MG63 (cell line): ENCODE data around the gene MBLAC2. TPM values are rescaled to one million over a fixed set of nuclear protein-coding genes. Genes with fewer than 3 reads are reported as not detected.

Experiments used
- DNase-seq: peaks from one replicate; pipeline ENCODE4 v3.0.0-alpha.2; 2020
- H3K27me3 ChIP-seq: fragments of 250-450 bp; sonication (Bioruptor Pico); 2 replicates; pipeline ENCODE4 v1.5.1; 2020; ENCODE audit warnings: mild to moderate bottlenecking, moderate library complexity
- H3K36me3 ChIP-seq: fragments of 250-450 bp; sonication (Bioruptor Pico); 2 replicates; pipeline ENCODE4 v1.5.1; 2020; ENCODE audit warnings: mild to moderate bottlenecking, moderate library complexity
- H3K4me3 ChIP-seq: fragments of 250-450 bp; sonication (Bioruptor Pico); 2 replicates; pipeline ENCODE4 v1.5.1; 2020; ENCODE audit warnings: mild to moderate bottlenecking, moderate library complexity
- H3K9me3 ChIP-seq: fragments of 250-450 bp; sonication (Bioruptor Pico); 2 replicates; pipeline ENCODE4 v1.5.1; 2020; ENCODE audit warnings: mild to moderate bottlenecking, moderate library complexity
- total RNA-seq: library from RNA; depleted of rRNA; stranded (reverse); fragments of >200 nt; shearing (Covaris generic); gene quantifications from 2 replicates; pipeline ENCODE4 v1.2.3, GENCODE V29; 2014; ENCODE audit warnings: low replicate concordance

MBLAC2 gene
- total RNA-seq, 1 experiment from 2014 or later: 8.8 TPM

DNA sequence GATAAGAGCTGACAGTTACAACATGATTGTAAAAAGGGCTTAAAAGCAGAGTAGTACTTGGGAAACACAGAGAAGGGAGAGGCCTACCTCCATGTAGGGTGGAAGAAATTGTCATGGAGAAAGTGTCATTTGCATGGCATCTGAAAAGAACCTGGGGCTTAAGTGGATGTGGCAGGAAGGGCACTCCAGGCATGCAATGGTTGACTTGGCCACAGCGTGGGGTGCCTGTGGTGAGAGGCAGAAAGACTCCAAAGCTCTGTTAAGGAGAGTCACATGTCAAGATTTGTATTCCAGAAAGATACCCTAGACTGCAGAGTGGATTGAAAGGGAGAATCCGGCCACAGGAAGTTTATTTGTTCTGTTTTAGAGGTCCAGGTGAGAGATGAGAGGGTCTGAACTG is 2.5 kb upstream of the MBLAC2 start:
- no peaks in the 10 kb centered on the region for H3K27me3 ChIP-seq
- no peak overlapping the region for H3K4me3 ChIP-seq
- H3K36me3 ChIP-seq: peaks cover 4% of the 10 kb centered on the region; the same call in 1 of the 2 replicates
- no peak for DNase-seq
- H3K9me3 ChIP-seq: no peaks in the 10 kb centered on the region

DNA sequence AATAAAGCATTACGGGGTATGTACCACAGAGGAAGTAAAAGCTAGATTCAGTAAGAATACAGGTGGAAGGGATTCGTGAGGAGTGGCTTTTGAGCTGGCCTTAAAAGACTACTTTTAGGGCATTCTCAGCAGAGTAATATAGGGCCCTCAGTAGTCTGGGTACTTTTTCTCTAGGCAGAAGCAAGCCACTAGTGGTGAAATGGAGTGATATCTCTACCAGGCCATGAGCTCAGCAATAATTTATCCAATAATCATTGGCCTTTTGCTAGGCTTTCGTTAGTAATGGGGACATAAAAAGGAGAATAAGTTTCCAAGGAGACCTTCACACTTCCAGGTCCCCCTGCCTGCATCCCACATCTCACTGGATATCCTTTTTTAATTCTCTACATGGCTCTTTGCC is 1.8 kb upstream of the MBLAC2 start:
- Histone ChIP-seq H3K27me3 (no peaks in the 10 kb centered on the region), H3K9me3 (no peaks in the 10 kb centered on the region), H3K4me3 (no peak overlapping the region), H3K36me3 (peaks cover 11% of the 10 kb centered on the region)
- no peak for DNase-seq

DNA sequence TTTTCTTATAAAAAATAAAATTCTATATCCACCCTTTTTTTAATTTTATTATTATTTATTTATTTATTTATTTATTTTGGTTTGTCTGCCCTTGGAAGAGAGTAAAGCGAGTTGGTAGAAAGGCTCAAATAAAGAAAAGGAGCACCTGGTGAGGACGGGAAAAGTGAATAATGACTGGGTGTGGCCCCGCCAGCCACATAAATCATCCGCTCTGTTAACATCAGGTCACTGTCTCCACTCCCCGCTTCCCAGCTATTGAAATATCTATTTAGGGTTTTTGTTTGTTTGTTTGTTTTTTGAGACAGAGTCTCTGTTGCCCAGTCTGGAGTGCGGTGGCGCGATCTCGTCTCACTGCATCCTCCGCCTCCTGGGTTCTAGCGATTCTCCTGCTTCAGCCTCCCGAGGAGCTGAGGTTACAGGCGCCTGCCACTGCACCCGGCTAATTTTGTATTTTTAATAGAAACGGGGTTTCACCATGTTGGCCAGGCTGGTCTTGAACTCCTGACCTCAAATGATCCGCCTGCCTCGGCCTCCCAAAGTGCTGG is 937 bp upstream of the MBLAC2 start:
- peaks cover 13% of the 10 kb centered on the region for H3K36me3 ChIP-seq
- DNase-seq: no peak
- H3K27me3 ChIP-seq: no peaks in the 10 kb centered on the region
- H3K4me3 ChIP-seq: peak overlapping the region; percentile 69
- H3K9me3 ChIP-seq: no peaks in the 10 kb centered on the region

DNA sequence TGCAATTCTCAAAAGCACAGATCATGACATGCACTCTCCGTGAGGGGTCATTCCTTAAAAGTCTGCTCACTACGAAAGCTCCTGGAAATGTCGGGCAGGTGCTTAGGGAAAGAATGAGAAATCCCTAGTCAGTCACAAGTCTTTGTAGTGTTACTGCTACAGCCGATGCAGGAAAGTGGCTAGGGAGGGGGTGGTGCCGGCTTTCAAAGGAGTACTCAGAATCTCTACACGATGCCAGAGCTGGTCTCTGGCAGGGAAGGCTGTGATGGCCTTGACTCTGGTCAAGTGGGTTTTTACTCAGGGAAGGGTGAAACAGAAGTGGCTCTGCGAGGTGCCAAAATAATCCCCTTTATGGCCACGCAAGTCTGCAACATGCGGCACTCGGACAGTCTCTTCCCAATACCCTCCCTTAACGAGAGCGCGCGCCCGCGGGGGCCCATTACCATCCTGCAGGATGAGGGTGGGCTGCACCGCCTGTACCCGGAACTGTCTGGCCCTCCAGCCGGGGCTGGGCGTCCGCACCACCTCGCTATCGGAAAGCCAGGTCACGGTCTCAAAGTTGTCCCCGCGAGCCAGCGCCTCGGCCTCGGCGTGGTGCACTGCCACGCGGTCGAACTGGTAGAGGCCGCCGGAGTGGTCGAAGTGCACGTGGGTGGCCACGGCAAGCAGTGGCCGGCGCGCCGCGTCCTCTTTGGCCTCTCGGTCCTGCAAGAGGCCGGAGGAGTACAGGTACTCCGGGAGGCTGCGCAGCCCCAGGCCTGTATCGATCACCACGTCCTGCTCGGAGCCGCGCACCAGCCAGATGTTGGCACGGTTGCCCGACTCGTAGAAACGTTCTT is 956 bp downstream of the MBLAC2 start:
- Histone ChIP-seq H3K27me3 (no peaks in the 10 kb centered on the region), H3K9me3 (no peaks in the 10 kb centered on the region; the same call in 1 of the 2 replicates)
- peak; percentile 53 for DNase-seq

DNA sequence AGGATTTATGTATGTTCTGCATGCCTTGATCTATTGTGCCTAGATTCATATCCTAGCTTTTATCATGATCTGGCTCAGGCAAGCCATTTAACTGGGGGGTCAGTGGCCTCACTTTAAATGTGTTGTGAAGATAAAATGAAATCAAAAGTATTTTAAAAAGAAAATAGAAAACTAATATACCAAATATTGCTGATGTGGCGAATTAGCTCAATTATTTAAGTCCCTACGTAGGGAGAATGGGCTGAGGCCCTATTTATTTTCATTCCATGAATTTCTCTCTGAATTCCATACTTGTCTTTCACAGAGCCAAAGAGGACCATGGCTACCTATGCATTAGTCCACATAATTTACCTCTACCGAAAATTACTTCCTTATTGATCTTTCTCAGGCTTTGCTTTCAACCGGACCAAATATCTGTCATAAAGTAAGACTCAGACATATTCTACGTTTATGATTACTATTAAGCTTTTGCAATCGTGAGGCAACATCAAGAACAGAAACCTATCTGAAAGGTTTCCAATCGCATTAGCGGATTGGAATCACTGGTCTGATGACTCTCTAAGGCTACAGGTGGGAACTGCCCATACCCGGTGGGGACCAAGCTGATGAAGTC is 1.7 kb downstream of the MBLAC2 start:
- H3K9me3 ChIP-seq: no peaks in the 10 kb centered on the region; the same call in 1 of the 2 replicates
- no peaks in the 10 kb centered on the region for H3K27me3 ChIP-seq
- H3K36me3 ChIP-seq: peaks cover 17% of the 10 kb centered on the region
- DNase-seq: no peak
- peak overlapping the region; percentile 69 for H3K4me3 ChIP-seq

More for the DNA sequence above, 956 bp downstream of the MBLAC2 start:
- Histone ChIP-seq H3K4me3 (peak overlapping the region; percentile 69), H3K36me3 (peaks cover 15% of the 10 kb centered on the region)

DNA sequence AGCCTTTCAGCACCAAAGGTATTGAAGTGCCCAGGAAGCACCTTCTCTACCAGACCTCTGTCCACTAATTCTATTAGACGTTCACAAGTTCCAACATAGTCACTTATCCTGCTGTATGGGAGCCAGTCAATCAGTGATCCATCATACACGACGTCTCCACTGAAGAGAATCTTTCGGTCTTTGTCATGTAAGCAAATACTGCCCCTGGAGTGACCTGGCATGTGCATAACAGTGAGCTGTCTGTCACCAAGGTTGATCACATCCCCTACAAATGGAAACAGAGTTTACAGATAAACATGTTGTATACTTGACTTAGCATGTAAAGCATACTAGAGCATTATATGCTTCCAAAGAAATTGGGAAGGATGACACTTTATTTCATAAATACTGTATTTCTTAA is 13.3 kb downstream of the MBLAC2 start:
- DNase-seq: no peak
- H3K4me3 ChIP-seq: no peak overlapping the region
- peaks cover 3% of the 10 kb centered on the region; the same call in 1 of the 2 replicates for H3K9me3 ChIP-seq
- H3K36me3 ChIP-seq: peaks cover 6% of the 10 kb centered on the region
- H3K27me3 ChIP-seq: no peaks in the 10 kb centered on the region

DNA sequence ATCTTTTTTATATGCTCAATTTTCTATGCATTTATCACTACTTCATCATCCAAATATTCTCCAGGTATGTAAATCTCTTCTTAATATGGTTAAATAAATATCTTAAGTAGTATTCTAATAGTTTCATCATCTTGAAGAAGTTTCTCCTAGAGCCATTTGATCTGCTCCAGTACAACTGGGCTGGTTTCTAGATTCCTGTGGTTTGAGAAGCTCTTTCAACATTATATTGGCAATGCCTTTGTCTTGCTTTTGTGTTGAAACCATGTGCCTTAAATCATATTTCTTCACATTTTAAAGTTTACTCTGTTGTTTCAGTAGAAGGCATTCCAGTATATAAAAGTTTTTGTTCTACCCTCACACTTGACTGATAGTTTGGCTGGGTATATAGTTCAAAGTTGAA is 27.6 kb downstream of the MBLAC2 start:
- Histone ChIP-seq H3K36me3 (no peaks in the 10 kb centered on the region), H3K27me3 (no peaks in the 10 kb centered on the region), H3K9me3 (no peaks in the 10 kb centered on the region), H3K4me3 (no peak overlapping the region)
- no peak for DNase-seq

DNA sequence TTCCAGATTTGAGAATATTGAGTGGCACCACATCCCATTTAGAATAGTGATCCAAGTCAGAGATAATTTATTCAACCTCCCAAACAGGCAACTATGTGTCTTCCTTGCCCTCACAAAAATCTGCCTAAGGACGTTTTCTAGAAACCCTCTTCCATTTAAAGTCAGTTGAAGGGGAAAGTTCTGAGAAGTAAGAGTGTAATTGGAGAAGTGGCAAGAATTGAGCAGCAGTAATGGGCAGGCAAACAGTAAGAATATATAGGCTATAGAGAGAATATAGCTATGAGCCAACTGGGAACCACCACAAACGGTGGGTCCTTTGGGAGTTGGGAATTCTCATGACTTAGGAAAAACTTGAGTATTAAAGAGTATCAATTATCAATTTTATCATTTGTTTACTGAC is 33.9 kb downstream of the MBLAC2 start:
- no peak for DNase-seq
- Histone ChIP-seq H3K4me3 (no peak overlapping the region), H3K36me3 (no peaks in the 10 kb centered on the region), H3K27me3 (no peaks in the 10 kb centered on the region; the same call in none of the 2 replicates), H3K9me3 (no peaks in the 10 kb centered on the region)

DNA sequence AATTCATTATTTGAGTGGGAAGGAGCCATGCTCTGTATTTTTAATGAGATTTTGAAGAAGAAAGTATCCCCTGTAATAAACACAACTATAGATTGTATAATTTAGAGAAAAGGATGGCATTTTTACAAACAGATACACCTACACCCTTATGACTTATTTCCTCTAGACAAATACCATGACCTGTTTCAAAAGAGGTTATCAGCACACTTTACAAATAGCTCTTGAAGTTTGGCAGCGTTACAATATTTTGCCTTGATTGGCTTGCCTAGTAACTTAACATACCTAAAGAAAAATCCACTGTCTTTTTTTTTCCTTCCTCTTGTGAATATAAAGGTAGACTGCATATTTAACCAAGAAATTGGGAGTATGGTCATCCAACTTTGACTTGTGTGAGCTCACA is 36.5 kb downstream of the MBLAC2 start:
- no peak for DNase-seq
- no peaks in the 10 kb centered on the region for H3K9me3 ChIP-seq
- H3K4me3 ChIP-seq: no peak overlapping the region
- no peaks in the 10 kb centered on the region for H3K36me3 ChIP-seq
- no peaks in the 10 kb centered on the region; the same call in none of the 2 replicates for H3K27me3 ChIP-seq

DNA sequence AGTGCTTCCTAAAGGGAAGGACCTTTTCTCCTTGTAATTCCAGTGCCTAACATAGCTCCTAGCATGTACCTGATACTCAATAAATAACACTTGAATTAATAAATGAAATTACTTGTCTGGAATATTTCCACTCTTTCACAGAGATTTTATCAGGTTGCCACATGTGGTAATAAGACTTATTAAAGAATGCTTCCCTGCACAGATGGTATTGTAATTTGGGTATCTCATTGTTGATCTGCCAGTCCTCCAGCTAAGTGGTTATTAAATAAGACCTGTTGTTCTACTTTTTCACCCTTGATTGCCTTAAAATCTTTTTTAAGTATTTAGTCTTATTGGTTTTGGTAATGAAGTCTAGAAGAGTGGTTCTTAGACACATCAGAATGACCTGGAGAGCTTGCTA is 36.9 kb downstream of the MBLAC2 start:
- Histone ChIP-seq H3K4me3 (no peak overlapping the region), H3K9me3 (no peaks in the 10 kb centered on the region), H3K36me3 (no peaks in the 10 kb centered on the region), H3K27me3 (no peaks in the 10 kb centered on the region; the same call in none of the 2 replicates)
- DNase-seq: no peak

DNA sequence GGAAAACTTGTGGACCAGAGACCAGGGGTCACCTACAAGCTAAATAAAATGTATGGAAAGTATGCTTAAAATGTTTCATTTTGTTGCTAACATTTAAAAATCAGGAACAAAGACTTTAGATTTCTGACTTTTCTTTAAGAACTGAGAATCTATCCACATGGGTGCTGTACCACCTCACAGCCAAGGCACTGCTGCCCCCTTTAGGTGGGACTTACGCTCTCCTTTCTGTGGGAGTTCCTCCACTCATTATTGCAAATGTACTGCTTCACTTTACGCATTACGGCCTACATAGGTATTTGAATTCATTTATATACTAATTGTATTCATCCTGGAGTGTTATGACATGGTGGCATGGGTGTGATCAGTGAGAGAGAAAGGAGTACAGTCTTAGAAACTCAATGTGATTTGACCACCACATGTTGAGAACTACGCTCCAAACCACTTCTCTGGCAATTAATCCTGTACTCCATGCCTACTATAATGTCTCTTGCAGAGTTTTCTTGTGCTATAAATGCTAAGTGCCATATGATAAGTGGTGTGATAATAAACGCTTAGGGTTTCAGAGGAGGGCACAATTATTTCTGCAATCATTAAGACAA is 40.4 kb downstream of the MBLAC2 start:
- Histone ChIP-seq H3K9me3 (no peaks in the 10 kb centered on the region), H3K27me3 (peaks cover 9% of the 10 kb centered on the region), H3K4me3 (no peak overlapping the region), H3K36me3 (no peaks in the 10 kb centered on the region)
- peak; percentile 27 for DNase-seq

DNA sequence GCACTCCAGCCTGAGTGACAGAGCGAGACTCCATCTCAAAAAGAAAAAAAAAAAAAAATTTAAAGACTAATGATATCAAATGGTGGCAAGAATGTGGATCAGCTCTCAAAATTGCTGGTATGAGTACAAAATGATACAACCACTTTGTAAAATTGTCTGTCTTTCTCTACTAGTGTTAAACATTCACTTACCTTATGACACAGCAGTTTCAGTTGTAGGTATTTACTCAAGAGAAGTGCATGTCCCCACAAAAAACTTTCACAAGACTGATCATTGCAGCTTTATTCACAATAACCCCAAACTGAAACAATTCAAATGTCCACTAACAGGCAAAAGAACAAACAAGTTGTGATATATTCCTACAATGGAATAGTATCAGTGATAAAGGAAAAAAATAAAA is 50.3 kb downstream of the MBLAC2 start:
- DNase-seq: no peak

DNA sequence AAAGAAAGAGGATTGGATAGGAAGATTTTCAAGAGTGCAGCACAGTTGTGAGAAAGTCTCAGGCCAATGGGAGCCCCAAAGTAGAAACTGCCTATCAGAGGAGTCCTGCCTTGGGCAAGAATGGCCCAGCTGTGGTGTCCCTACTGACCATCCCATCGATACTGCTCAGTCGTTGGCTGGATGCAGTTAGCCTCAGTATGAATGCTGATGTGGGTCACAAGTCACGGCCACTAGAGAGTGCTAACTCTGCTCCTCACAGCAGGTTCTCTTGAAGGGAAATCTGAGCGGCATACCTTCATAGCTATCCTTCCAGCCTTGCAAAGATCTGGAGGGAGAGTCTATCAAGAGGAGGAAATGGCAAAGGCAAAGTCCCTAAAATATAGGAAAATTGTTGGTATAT is 53.4 kb downstream of the MBLAC2 start:
- Histone ChIP-seq H3K4me3 (no peak overlapping the region), H3K27me3 (peaks cover 14% of the 10 kb centered on the region), H3K36me3 (no peaks in the 10 kb centered on the region), H3K9me3 (no peaks in the 10 kb centered on the region)
- no peak for DNase-seq

More for the DNA sequence above, 50.3 kb downstream of the MBLAC2 start:
- no peak overlapping the region for H3K4me3 ChIP-seq
- H3K27me3 ChIP-seq: peaks cover 19% of the 10 kb centered on the region
- no peaks in the 10 kb centered on the region for H3K9me3 ChIP-seq
- H3K36me3 ChIP-seq: no peaks in the 10 kb centered on the region

DNA sequence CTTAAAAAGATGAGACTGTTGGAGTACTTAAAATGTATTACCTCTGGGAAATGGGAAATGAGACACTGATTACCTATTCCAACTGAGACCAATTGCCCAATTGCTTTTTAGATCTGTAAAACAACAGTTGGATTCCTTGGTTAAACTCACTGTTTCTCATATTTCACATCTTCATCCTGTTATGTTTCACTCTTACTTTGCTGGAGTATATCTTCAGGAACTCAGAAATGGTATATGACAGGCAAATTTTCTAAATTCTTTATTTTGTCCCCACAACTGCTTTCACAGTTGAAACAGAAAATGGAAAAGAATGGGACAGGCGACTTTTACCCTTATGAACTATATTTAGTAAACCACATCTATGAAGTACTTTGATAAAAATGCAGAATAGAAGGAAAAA is 56.4 kb downstream of the MBLAC2 start:
- no peak for DNase-seq
- Histone ChIP-seq H3K4me3 (no peak overlapping the region), H3K27me3 (peaks cover 12% of the 10 kb centered on the region), H3K36me3 (no peaks in the 10 kb centered on the region), H3K9me3 (no peaks in the 10 kb centered on the region)

DNA sequence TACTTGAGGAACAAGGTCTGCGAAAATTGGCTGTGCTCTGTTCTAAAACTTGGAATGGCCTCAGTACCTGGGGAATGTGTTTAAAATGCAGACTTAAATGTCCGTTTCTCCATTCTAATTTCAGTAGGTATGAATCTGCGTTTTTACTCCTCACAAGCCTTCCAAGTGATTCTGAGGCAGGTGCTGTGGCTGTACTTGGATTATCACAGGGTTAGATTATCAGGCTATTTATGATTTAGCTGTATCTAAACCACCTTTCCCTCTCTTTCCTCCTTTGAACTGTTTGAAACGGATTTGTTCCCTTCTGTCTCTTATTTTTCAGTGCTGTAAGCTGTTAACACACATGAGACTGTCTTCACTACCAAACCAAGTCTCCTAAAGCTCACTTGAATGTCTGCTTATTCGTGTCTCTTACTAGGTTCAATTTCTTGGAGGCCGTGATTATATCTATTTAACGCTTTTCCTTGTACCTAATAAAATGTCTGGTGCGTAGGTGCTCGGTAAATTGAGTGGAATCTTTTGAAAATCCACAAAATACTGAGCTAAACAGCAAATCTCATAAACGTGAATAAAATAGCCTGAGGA is 64.3 kb downstream of the MBLAC2 start:
- DNase-seq: no peak
- H3K9me3 ChIP-seq: no peaks in the 10 kb centered on the region
- no peaks in the 10 kb centered on the region for H3K27me3 ChIP-seq
- peaks cover 10% of the 10 kb centered on the region; the same call in 1 of the 2 replicates for H3K36me3 ChIP-seq
- H3K4me3 ChIP-seq: peak overlapping the region; percentile 85

DNA sequence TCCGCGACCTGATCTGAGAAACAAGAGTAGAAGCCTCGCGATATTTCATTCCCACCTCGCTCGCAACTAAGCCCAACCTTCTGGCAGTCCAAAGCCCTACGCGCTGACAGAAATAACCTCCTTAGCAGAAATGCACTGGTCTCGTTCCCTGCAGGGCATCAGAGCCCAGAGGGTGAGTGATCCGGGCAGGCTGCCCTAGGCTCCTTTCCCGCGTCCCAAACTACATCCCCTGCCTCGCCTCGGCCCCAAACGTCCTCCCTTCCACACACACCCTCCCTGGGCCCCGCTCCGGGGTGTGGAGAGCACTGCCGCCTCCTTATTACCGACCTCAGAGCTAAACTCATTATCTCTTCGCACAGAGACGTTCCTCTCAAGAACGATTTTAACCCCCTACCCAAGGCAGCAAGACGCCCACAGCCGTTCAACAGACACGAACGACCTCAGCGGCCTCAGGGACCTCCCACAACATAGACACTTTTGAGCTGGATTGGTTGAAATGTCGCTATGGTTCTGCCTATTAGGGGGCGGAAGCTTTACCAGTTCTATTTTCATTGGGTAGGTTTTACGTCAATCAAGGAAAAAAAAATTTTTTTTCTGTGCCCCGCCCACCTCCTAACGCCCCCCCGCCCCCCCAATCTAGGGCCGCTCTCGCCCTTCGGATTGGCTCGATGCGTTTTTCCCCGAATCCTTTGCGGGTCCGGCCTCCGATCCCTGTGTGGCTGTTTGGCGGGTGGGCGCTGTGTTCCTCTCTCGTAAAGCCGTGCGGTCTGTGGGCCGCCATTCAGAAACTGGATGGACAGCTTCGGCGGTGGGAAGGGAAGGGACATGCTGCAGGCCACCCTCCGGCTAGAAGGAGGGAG is 65.0 kb downstream of the MBLAC2 start, which contains the start of gene CETN3:
TSS of gene CETN3 (minus strand) at position 439 of the 860 bp plus-strand sequence. CDS start at position 344, 95 bp downstream.
- Histone ChIP-seq H3K9me3 (no peaks in the 10 kb centered on the region), H3K27me3 (no peaks in the 10 kb centered on the region), H3K36me3 (peaks cover 13% of the 10 kb centered on the region; the same call in 1 of the 2 replicates), H3K4me3 (peak within 1 kb of the TSS; percentile 85)
- DNase-seq: peak; percentile 97
